CD4-positive, alpha-beta T cell treated with Interleukin-4 for 4 hours (primary cell): ENCODE data around the gene OASL.
A peak's percentile ranks its signal among the peaks of the same experiment; 100 is the strongest.
"Not testable (repeated sequence)": the region's sequence is repeated elsewhere in the genome, so short reads cannot be mapped to it uniquely, and the experiment has no call there.

Experiments
- DNase-seq: peaks from one replicate; pipeline ENCODE4 v3.0.0-alpha.2; 2020

Gene OASL, protein sequence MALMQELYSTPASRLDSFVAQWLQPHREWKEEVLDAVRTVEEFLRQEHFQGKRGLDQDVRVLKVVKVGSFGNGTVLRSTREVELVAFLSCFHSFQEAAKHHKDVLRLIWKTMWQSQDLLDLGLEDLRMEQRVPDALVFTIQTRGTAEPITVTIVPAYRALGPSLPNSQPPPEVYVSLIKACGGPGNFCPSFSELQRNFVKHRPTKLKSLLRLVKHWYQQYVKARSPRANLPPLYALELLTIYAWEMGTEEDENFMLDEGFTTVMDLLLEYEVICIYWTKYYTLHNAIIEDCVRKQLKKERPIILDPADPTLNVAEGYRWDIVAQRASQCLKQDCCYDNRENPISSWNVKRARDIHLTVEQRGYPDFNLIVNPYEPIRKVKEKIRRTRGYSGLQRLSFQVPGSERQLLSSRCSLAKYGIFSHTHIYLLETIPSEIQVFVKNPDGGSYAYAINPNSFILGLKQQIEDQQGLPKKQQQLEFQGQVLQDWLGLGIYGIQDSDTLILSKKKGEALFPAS

DNA sequence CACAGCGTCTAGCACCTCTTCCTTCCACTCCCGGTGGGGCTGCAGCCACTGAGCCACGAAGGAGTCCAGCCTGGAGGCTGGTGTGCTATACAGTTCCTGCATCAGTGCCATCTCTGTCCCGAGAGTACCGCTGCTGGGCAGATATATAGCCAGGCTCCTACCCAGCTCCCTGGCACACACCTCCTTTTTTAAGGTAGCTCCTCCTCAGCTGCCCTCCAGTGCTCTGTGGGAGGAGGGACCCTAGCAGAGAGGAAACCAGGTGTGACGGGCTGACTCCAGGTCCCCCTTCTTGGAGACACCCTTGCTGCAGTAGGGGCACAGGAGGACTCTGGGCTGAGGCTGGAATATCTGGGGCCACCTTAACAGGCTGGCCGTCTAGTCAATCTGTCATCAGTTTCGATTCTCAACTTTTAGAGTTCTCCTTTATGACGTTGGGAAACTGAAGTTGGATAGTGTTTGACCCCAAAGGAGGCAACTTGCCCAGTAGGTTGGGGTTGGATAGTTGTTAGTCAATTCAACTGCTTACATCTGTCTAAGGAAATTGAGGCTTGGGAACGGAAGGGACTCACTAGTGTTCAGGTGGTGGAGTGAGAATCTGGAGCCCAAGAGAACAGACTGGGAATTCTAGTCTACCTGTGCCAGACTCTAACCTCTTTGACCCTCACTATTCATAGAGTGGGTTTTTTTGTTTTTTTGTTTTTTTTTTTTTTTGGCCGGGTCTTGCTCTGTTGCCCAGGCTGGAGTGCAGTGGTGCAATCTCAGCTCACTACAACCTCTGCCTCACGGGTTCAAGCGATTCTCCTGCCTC lies at the start of gene OASL:
OASL (minus strand) TSS at position 386 of the 808 bp plus-strand sequence; CDS start at position 111, 275 bp downstream.
- peak; percentile 73 for DNase-seq

- DNase-seq, result no peak
These were observed 49.1 kb upstream of the OASL start for GRCh38 chr12:121088195-121088585.

GRCh38 chr12:121087467-121088194 lies 48.6 kb upstream of the OASL start:
- DNase-seq, result no peak

DNA sequence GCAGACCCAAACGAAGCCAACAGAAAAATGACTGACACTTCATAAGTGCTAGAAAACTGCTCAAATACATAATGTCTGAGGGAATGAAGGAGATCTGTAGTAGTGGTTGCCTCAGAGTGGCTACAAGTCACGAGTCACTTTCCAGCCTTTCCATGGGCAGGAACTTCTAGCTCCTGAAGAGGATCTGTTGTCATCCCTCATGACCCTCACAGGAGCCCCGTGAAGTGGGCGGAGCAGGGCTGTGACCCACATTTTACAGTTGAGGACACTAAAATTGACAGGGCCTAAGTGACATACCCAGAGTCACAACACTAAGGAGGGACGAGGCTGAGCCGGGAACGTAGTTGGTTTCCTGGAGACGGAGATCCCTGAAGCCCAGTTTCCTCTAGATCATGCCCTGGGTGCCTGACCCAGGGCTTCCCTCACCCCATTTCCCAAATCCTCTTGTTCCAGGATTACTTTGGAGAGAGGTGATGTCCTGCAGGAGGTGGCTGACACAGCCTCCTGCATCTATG lies 47.8 kb upstream of the OASL start:
- DNase-seq, result no peak

GRCh38 chr12:121085506-121086353 lies 46.7 kb upstream of the OASL start:
- DNase-seq, result no peak

GRCh38 chr12:121085069-121085468 lies 46.0 kb upstream of the OASL start:
- DNase-seq, result no peak

DNA sequence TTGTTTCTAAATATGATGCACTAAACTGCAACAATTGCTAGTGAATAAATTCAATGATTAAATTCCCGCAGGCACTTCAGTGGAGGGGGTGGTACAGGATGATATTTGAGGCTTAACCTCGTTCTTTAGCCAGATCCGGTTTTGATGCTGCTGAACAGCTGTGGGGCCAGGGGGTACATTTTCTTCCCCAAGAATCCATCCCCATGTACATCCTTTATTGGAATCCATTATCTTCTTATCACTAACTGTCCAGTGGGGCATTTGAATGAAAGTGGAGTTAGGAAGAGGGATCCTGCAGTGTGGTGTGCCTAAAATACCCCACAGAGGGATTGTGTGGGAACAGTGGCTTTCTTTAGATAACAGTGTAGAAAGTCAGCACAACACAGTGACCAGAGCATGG lies 45.2 kb upstream of the OASL start:
- DNase-seq, result no peak

DNA sequence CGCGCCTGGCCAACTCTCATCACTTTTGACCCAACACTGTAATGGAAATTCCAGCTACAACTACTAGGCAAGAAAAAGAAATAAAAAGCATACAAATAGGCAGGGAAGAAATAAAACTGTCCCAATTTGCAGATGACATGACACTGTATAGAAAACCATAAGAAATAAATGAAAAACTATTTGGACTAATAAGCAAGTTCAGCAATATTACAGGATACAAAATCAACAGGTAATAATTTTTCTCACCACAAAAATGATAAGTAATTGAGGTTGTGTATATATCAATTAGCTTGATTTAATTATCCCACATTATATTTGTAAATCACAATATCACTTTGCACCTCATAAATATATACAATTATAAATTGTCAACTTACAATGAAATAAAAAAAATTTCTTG lies 41.9 kb upstream of the OASL start:
- DNase-seq, result no peak

GRCh38 chr12:121079736-121080272 lies 40.8 kb upstream of the OASL start:
- no peak for DNase-seq

DNA sequence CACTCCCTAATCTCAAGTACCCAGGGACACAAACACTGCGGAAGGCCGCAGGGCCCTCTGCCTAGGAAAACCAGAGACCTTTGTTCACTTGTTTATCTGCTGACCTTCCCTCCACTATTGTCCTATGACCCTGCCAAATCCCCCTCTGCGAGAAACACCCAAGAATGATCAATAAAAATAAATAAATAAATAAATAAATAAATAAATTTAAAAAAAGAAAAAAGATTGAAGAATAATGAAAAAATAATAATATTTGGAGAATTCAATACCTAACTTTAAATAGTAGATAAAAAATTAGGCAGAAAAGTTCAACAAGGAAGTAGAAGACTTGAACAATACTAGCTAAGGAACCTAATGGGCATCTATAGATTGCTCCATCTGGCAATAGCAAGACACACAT lies 38.4 kb upstream of the OASL start:
- not testable (repeated sequence) for DNase-seq

DNA sequence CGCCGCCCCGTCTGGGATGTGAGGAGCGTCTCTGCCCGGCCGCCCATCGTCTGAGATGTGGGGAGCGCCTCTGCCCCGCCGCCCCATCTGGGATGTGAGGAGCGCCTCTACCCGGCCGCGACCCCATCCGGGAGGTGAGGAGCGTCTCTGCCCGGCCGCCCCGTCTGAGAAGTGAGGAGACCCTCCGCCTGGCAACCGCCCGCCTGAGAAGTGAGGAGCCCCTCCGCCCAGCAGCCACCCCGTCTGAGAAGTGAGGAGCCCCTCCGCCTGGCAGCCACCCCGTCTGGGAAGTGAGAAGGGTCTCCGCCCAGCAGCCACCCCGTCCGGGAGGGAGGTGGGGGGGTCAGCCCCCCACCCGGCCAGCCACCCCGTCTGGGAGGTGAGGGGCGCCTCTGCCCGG lies 36.9 kb upstream of the OASL start:
- not testable (repeated sequence) for DNase-seq

DNA sequence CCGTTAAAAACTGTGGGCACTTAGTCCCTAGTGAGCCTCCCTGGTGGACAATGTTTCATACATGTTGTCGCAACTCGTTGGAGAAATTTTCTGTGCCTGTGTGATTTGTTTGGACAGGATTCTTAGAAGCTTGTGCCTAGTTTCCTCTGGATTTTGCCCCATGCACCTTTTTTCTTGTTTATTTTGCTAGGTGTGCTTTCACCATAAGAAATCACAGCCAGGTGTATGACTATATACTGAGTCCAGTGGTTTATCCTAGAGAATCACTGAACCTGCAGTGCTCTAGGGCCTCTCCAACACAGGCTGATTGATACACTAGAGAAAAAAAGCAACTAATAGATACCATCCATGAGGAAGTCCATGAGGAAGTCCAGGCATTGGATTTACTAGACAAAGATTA lies 33.1 kb upstream of the OASL start:
- no peak for DNase-seq

GRCh38 chr12:121069206-121069605 lies 30.2 kb upstream of the OASL start:
- DNase-seq, result no peak

GRCh38 chr12:121065345-121065744 lies 26.3 kb upstream of the OASL start:
- no peak for DNase-seq

- DNase-seq, result not testable (repeated sequence)
These were observed 25.5 kb upstream of the OASL start for GRCh38 chr12:121064586-121064985.

- no peak for DNase-seq
These were observed 25.1 kb upstream of the OASL start for GRCh38 chr12:121064116-121064515.

DNA sequence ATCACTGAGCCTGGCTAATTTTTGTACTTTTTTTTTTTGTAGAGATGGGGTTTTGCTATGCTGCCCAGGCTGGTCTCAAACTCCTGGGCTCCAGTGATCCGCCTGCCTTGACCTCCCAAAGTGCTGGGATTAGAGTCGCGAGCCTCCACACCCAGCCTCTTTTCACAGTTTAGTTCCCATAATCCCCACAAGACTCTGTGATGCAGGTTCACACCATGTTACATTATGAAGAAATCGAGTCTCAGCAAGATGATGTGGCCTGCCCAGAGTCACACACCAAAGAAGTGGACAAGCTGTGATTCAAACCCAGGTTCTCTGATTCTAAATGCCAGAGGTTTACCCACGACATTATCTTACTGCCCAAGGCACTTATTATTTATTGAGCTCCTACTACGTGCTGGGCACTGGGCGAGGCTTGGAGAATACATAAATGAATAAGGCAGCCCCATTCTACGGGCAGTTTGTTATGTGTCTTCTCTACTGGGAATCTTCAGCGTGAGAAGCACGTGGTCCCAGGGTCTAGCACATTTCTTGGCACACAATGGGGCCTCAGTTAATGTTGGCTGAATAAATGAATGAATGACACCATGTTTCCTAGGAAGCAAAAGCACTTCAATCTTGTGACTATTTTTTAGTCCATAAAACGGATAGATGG lies 23.5 kb upstream of the OASL start:
- no peak for DNase-seq

DNA sequence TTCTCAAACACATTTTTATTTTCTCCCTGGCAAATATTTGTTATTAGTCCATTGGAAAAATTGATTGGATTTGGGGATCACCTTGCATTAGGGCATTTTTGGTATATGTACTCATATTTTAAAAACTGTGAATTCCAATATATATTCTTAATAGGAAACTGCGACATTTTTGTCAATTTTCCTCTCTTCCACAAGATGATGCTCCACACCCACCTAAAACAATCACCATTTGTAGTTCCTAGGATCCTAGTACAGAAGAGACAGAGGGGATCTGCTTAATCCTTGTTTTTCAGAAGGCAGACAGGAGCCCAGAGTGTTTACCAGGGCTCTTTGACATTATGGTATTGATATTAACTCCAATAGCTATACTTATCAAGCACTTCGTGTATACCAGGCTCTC lies 22.8 kb upstream of the OASL start:
- DNase-seq, result no peak

DNA sequence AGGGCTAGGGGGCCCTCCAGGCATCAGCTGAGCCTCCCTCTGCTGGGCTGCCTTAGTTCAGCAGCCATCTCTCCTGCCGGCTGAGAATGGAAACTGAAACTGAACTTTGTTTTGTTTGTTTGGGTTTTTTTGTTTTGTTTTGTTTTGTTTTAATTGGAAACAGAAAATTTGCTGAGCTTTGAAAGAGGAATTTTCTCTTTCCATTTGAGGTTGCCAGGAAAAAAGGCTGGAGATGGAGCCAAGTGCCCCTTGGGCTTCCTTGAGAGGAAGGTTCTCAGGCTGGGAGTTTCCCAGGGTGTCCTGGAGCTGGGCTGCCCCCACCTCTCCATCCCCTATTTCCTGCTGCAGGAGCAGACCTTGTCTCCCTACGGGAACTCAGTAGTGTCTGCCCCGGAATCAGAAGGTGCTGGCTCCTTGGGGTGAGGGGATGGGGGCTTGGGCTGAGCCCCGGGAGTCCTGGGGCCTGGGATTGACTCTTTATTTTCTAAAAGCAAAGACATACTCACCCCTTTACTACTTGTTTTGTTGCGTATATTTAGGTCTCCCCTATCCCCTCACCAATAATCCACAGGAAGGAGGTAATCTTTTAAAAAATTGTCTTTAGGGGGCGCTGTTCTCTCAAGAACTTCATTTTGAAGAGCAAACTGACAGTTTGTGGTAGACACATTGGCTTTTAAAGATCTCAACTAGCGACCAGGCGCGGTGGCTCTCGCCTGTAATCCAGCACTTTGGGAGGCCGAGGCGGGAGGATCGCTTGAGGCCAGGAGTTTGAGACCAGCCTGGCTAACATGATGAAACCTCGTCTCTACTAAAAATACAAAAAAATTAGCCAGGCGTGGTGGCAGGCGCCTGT lies 21.3 kb upstream of the OASL start:
- DNase-seq, result peak; percentile 87
